Vagina (tissue), 2 donors: Measurements from ENCODE around the gene UBE2I. TPM values are rescaled to one million over a fixed set of nuclear protein-coding genes. Genes with fewer than 3 reads are reported as not detected.
A peak's percentile ranks its signal among the peaks of the same experiment; 100 is the strongest.

Experiments used
- DNase-seq, 2 donors: peaks; one replicate each; pipeline ENCODE4 v3.0.0-alpha.2; 2017; ENCODE audit errors: extremely low spot score in 2 of 2
- H3K27ac ChIP-seq: fragments of 200-600 bp; sonication (generic); one replicate; pipeline ENCODE4 v1.5.1; 2019
- H3K27me3 ChIP-seq: fragments of 200-600 bp; sonication (generic); one replicate; pipeline ENCODE4 v1.5.1; 2019
- H3K36me3 ChIP-seq, 2 donors: fragments of 200-600 bp; sonication (generic); one replicate each; pipeline ENCODE4 v1.5.1; 2017 to 2019
- H3K4me1 ChIP-seq: fragments of 200-600 bp; sonication (generic); one replicate; pipeline ENCODE4 v1.5.1; 2019
- H3K4me3 ChIP-seq, 2 donors: fragments of 200-600 bp; sonication (generic); 1 replicate in 1 of 2; 2 replicates in 1 of 2; pipeline ENCODE4 v1.5.1; 2016 to 2019
- H3K9me3 ChIP-seq: fragments of 200-600 bp; sonication (generic); one replicate; pipeline ENCODE4 v1.5.1; 2019
- CTCF ChIP-seq, 3 experiments: fragments of 450-650 bp in 2 of 3; fragments of 200-600 bp in 1 of 3; sonication (generic) in 1 of 3; IDR thresholded peaks; one replicate each; pipeline ENCODE4 v1.5.1; 2017 to 2019; ENCODE audit warnings: antibody characterized with exemption in 3 of 3, mild to moderate bottlenecking in 2 of 3, moderate library complexity in 2 of 3
- POLR2A ChIP-seq, 2 donors: fragments of 450-650 bp; IDR thresholded peaks; one replicate each; pipeline ENCODE4 v1.6.1; 2017; ENCODE audit warnings: antibody characterized with exemption in 2 of 2, mild to moderate bottlenecking in 2 of 2, moderate library complexity in 2 of 2
- POLR2AphosphoS5 ChIP-seq, 2 donors: sonication (generic); formaldehyde crosslinking; IDR thresholded peaks; one replicate each; pipeline ENCODE4 v1.9.0; 2017; ENCODE audit warnings: antibody characterized with exemption in 2 of 2, mild to moderate bottlenecking in 2 of 2, low read depth in 1 of 2; ENCODE audit not compliant: insufficient read depth in 1 of 2
- intact Hi-C: fragments of 100-400 bp; cut with DNase I; formaldehyde crosslinking; loops from one replicate; pipeline ENCODE4 v1.15.1; 2023
- total RNA-seq: library from RNA; depleted of rRNA; stranded (reverse); fragments of >200 nt; gene quantifications from one replicate; pipeline ENCODE4 v1.2.3, GENCODE V29; 2016

UBE2I gene
- total RNA-seq, 1 donor from 2014 or later, result 51.3 TPM

- no peaks in the 10 kb centered on the region for H3K36me3 ChIP-seq
- DNase-seq, result no peak
- H3K4me1 ChIP-seq, result peaks cover 13% of the 10 kb centered on the region
- no peaks in the 10 kb centered on the region for H3K27me3 ChIP-seq
- no peaks in the 10 kb centered on the region for H3K9me3 ChIP-seq
- H3K4me3 ChIP-seq, result no peak overlapping the region
- H3K27ac ChIP-seq, result no peak overlapping the region
- TF ChIP-seq POLR2A (IDR thresholded peaks at IDR 0.05), result no peak
- TF ChIP-seq POLR2AphosphoS5 (IDR thresholded peaks at IDR 0.05; ENCODE audit: insufficient read depth in 1 of 2, low read depth in 1 of 2), result no peak
- TF ChIP-seq CTCF (IDR thresholded peaks at IDR 0.05), result no peak
- intact Hi-C loops, result no loop called here
Observed at GRCh38 chr16:1299012-1299867, 10.2 kb upstream of the UBE2I start.

GRCh38 chr16:1299868-1300203 lies 9.6 kb upstream of the UBE2I start:
- H3K4me1 ChIP-seq, result peaks cover 13% of the 10 kb centered on the region
- H3K27ac ChIP-seq, result no peak overlapping the region
- no peak for DNase-seq
- TF ChIP-seq CTCF (IDR thresholded peaks at IDR 0.05) (no peak), POLR2A (IDR thresholded peaks at IDR 0.05) (no peak), POLR2AphosphoS5 (IDR thresholded peaks at IDR 0.05; ENCODE audit: insufficient read depth in 1 of 2, low read depth in 1 of 2) (no peak)
- H3K9me3 ChIP-seq, result no peaks in the 10 kb centered on the region
- H3K4me3 ChIP-seq, result no peak overlapping the region
- intact Hi-C loops, result no loop called here
- H3K27me3 ChIP-seq, result no peaks in the 10 kb centered on the region
- no peaks in the 10 kb centered on the region for H3K36me3 ChIP-seq

- Histone ChIP-seq H3K27ac (no peak overlapping the region), H3K9me3 (no peaks in the 10 kb centered on the region), H3K27me3 (no peaks in the 10 kb centered on the region), H3K4me3 (no peak overlapping the region), H3K4me1 (peaks cover 13% of the 10 kb centered on the region), H3K36me3 (no peaks in the 10 kb centered on the region)
- TF ChIP-seq CTCF (IDR thresholded peaks at IDR 0.05) (peak; percentile 42 to 47 (median 44)), POLR2AphosphoS5 (IDR thresholded peaks at IDR 0.05; ENCODE audit: insufficient read depth in 1 of 2, low read depth in 1 of 2) (no peak)
- DNase-seq, result no peak
- intact Hi-C loops, result no loop called here
Observed at GRCh38 chr16:1300664-1301476, 8.6 kb upstream of the UBE2I start.

GRCh38 chr16:1301562-1301961 lies 7.9 kb upstream of the UBE2I start:
- Histone ChIP-seq H3K4me1 (peaks cover 13% of the 10 kb centered on the region), H3K27me3 (no peaks in the 10 kb centered on the region), H3K9me3 (no peaks in the 10 kb centered on the region), H3K36me3 (no peaks in the 10 kb centered on the region), H3K27ac (no peak overlapping the region), H3K4me3 (no peak overlapping the region)
- intact Hi-C loops, result no loop called here
- TF ChIP-seq CTCF (IDR thresholded peaks at IDR 0.05) (no peak), POLR2AphosphoS5 (IDR thresholded peaks at IDR 0.05; ENCODE audit: insufficient read depth in 1 of 2, low read depth in 1 of 2) (no peak), POLR2A (IDR thresholded peaks at IDR 0.05) (no peak)
- no peak for DNase-seq

- TF ChIP-seq POLR2AphosphoS5 (IDR thresholded peaks at IDR 0.05; ENCODE audit: insufficient read depth in 1 of 2, low read depth in 1 of 2) (no peak), POLR2A (IDR thresholded peaks at IDR 0.05) (no peak), CTCF (IDR thresholded peaks at IDR 0.05) (no peak)
- Histone ChIP-seq H3K36me3 (no peaks in the 10 kb centered on the region), H3K4me3 (no peak overlapping the region), H3K27ac (no peak overlapping the region), H3K9me3 (no peaks in the 10 kb centered on the region), H3K27me3 (no peaks in the 10 kb centered on the region), H3K4me1 (peaks cover 21% of the 10 kb centered on the region)
- intact Hi-C loops, result no loop called here
- no peak for DNase-seq
Observed at GRCh38 chr16:1305823-1306222, 3.6 kb upstream of the UBE2I start.
